Panc1 (cell line): Measurements from ENCODE around the gene CAVIN3. TPM values are rescaled to one million over a fixed set of nuclear protein-coding genes. Genes with fewer than 3 reads are reported as not detected.

Experiments
- ATAC-seq: fragments of 200-7000 bp; cut with Tn5 transposase; 2 replicates; pipeline ENCODE4 v1.9.1; 2020; ENCODE audit warnings: mild to moderate bottlenecking, moderate library complexity
- BruUV-seq: library from RNA; stranded (reverse); fragments of 400-500 nt; replicated peaks from 2 replicates; lab custom pipeline; 2021; lab: Mats Ljungman, UMichigan
- CTCF ChIA-PET: fragments of 300-600 bp; sonication (Branson Sonifier 250); formaldehyde crosslinking; loops from one replicate; lab custom pipeline; 2022; ENCODE audit warnings: antibody characterized with exemption; lab: Charles Lee
- POLR2A ChIA-PET: fragments of 300-600 bp; sonication (Branson Sonifier 250); formaldehyde crosslinking; loops from one replicate; lab custom pipeline; 2022; ENCODE audit warnings: antibody characterized with exemption; lab: Charles Lee
- DNase-seq: peaks from one replicate; pipeline ENCODE4 v3.0.0-alpha.2; 2010; ENCODE audit warnings: low read depth, low spot score
- H3K27ac ChIP-seq: 2 replicates; pipeline ENCODE4 v1.5.1; 2011; ENCODE audit warnings: mild to moderate bottlenecking, low read length, inconsistent platforms
- H3K27me3 ChIP-seq: fragments of 200-500 bp; sonication (Bioruptor generic); 2 replicates; pipeline ENCODE4 v1.6.0; 2014; ENCODE audit warnings: low read length, inconsistent platforms; ENCODE audit not compliant: control insufficient read depth, insufficient read depth
- H3K36me3 ChIP-seq: fragments of 200-500 bp; sonication (Bioruptor generic); 2 replicates; pipeline ENCODE4 v1.5.1; 2014; ENCODE audit warnings: inconsistent platforms, mild to moderate bottlenecking, low read length, moderate library complexity; ENCODE audit not compliant: control insufficient read depth, insufficient read depth
- H3K4me1 ChIP-seq: 2 replicates; pipeline ENCODE4 v1.5.1; 2011; ENCODE audit warnings: inconsistent platforms, mild to moderate bottlenecking, low read length, moderate library complexity; ENCODE audit not compliant: control insufficient read depth, insufficient read depth
- H3K4me3 ChIP-seq, 2 experiments: 2 replicates each; pipeline ENCODE4 v1.5.1; 2011 to 2012; ENCODE audit warnings: low read depth in 2 of 2, low read length in 2 of 2, mild to moderate bottlenecking in 2 of 2, inconsistent platforms in 1 of 2, moderate library complexity in 1 of 2
- H3K9me3 ChIP-seq: fragments of 200-500 bp; sonication (Bioruptor generic); 2 replicates; pipeline ENCODE4 v1.5.1; 2014; ENCODE audit warnings: low read depth, mild to moderate bottlenecking, inconsistent platforms, low read length, moderate library complexity; ENCODE audit not compliant: control insufficient read depth, insufficient read depth
- POLR2AphosphoS5 ChIP-seq: IDR thresholded peaks from 2 replicates; pipeline ENCODE4 v1.6.1; 2012; ENCODE audit warnings: mild to moderate bottlenecking, low read depth, low read length, moderate library complexity
- SIN3A ChIP-seq: IDR thresholded peaks from 2 replicates; pipeline ENCODE4 v1.6.1; 2012; ENCODE audit warnings: low read depth, mild to moderate bottlenecking, low read length, moderate library complexity, borderline replicate concordance; ENCODE audit not compliant: insufficient read depth
- TCF7L2 ChIP-seq: IDR thresholded peaks from 2 replicates; pipeline ENCODE4 v1.6.1; 2011; ENCODE audit warnings: mild to moderate bottlenecking, low read depth, low read length, inconsistent platforms
- in situ Hi-C: cut with HindIII; loops from 2 replicates; pipeline ENCODE4 v1.10.0; 2016; ENCODE audit warnings: low sequenced_read_pairs, low pct_unique_long_range_greater_than_20kb
- intact Hi-C: fragments of 100-400 bp; cut with micrococcal nuclease; formaldehyde crosslinking; loops from one replicate; pipeline ENCODE4 v1.10.0; 2022; ENCODE audit not compliant: unreplicated experiment
- total RNA-seq: library from RNA; stranded (reverse); gene quantifications from one replicate; pipeline ENCODE4 v1.2.1, GENCODE V29; 2021; ENCODE audit not compliant: unreplicated experiment
- TF ChIP-seq, protein P1 (sequence below): fragments of 450-650 bp; IDR thresholded peaks from 2 replicates; pipeline ENCODE4 v1.5.1; 2017; ENCODE audit warnings: mild to moderate bottlenecking
- TF ChIP-seq, protein P2 (sequence below), 2 experiments: IDR thresholded peaks; 2 replicates each; pipeline ENCODE4 v1.6.1; 2011 to 2012; ENCODE audit warnings: low read depth in 2 of 2, control low read depth in 1 of 2, low read length in 1 of 2, mild to moderate bottlenecking in 1 of 2, moderate library complexity in 1 of 2; ENCODE audit not compliant: insufficient read depth in 1 of 2

CAVIN3 gene
- total RNA-seq, 1 experiment from 2014 or later = 31.1 TPM

DNA sequence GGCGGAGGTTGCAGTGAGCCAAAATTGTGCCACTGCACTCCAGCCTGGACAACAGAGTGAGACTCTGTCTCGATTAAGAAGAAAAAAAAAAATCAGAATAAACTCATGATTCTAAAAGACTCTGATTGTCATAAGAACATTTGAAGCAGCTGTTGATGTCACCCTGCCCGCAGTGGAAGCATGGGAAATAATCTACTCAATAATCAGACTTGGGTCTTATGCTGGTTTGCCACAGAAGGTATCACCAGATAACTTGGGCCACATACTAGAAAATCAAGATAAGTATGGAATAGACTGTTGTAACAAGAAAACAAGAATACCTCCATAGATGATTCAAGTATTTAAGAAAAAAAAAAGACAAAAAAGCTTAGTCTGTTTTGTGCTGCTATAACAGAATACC, 8.2 kb downstream of the CAVIN3 start:
- Histone ChIP-seq H3K27me3 (peaks cover 35% of the 10 kb centered on the region), H3K4me3 (no peak overlapping the region), H3K27ac (no peak overlapping the region), H3K4me1 (no peaks in the 10 kb centered on the region), H3K9me3 (no peaks in the 10 kb centered on the region), H3K36me3 (no peaks in the 10 kb centered on the region)
- in situ Hi-C loops (no loop called here), intact Hi-C loops (loop anchor here (10.0 kb wide), 1 partner anchor 1687 kb away; no protein-coding TSS in a partner anchor)
- no TSS peak for BruUV-seq
- ChIA-PET CTCF (no interaction called here), POLR2A (no interaction called here)
- no peak for ATAC-seq
- no peak for TF ChIP-seq TCF7L2
- TF ChIP-seq SIN3A = no peak
- TF ChIP-seq, protein P1, sequence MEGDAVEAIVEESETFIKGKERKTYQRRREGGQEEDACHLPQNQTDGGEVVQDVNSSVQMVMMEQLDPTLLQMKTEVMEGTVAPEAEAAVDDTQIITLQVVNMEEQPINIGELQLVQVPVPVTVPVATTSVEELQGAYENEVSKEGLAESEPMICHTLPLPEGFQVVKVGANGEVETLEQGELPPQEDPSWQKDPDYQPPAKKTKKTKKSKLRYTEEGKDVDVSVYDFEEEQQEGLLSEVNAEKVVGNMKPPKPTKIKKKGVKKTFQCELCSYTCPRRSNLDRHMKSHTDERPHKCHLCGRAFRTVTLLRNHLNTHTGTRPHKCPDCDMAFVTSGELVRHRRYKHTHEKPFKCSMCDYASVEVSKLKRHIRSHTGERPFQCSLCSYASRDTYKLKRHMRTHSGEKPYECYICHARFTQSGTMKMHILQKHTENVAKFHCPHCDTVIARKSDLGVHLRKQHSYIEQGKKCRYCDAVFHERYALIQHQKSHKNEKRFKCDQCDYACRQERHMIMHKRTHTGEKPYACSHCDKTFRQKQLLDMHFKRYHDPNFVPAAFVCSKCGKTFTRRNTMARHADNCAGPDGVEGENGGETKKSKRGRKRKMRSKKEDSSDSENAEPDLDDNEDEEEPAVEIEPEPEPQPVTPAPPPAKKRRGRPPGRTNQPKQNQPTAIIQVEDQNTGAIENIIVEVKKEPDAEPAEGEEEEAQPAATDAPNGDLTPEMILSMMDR = no peak
- TF ChIP-seq POLR2AphosphoS5 = no peak
- TF ChIP-seq, protein P2, sequence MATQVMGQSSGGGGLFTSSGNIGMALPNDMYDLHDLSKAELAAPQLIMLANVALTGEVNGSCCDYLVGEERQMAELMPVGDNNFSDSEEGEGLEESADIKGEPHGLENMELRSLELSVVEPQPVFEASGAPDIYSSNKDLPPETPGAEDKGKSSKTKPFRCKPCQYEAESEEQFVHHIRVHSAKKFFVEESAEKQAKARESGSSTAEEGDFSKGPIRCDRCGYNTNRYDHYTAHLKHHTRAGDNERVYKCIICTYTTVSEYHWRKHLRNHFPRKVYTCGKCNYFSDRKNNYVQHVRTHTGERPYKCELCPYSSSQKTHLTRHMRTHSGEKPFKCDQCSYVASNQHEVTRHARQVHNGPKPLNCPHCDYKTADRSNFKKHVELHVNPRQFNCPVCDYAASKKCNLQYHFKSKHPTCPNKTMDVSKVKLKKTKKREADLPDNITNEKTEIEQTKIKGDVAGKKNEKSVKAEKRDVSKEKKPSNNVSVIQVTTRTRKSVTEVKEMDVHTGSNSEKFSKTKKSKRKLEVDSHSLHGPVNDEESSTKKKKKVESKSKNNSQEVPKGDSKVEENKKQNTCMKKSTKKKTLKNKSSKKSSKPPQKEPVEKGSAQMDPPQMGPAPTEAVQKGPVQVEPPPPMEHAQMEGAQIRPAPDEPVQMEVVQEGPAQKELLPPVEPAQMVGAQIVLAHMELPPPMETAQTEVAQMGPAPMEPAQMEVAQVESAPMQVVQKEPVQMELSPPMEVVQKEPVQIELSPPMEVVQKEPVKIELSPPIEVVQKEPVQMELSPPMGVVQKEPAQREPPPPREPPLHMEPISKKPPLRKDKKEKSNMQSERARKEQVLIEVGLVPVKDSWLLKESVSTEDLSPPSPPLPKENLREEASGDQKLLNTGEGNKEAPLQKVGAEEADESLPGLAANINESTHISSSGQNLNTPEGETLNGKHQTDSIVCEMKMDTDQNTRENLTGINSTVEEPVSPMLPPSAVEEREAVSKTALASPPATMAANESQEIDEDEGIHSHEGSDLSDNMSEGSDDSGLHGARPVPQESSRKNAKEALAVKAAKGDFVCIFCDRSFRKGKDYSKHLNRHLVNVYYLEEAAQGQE (IDR thresholded peaks at IDR 0.05; ENCODE audit: insufficient read depth in 1 of 2, low read depth in 2 of 2, low read length in 1 of 2) = no peak
- no peak for DNase-seq

DNA sequence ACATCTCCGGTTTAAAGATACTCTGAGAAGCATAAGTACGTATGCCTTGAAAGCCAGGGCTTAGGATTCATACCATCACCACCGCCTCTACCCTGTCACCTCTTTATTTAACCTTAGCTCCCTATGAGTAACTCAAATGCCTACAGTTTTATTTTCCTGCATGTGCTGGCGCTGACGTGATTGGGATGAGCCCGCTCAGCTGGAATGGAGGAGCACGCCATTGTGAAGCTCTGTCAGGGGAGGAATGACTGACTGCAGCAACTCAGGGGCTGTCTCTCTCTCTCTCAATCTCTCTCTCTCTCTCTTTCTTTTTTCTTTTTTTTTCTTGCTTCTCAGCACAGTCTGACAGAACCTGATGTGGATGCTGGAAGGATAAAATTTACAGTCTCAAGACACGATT, 12.4 kb downstream of the CAVIN3 start:
- DNase-seq = no peak

More for the DNA sequence above, 12.4 kb downstream of the CAVIN3 start:
- BruUV-seq = no TSS peak
- no peaks in the 10 kb centered on the region for H3K4me1 ChIP-seq
- H3K27ac ChIP-seq = no peak overlapping the region
- no peaks in the 10 kb centered on the region for H3K9me3 ChIP-seq
- peaks cover 38% of the 10 kb centered on the region for H3K27me3 ChIP-seq
- ChIA-PET CTCF (no interaction called here), POLR2A (no interaction called here)
- in situ Hi-C loops = no loop called here
- TF ChIP-seq, protein P2 (IDR thresholded peaks at IDR 0.05; ENCODE audit: insufficient read depth in 1 of 2, low read depth in 2 of 2, low read length in 1 of 2) = no peak
- no peak for TF ChIP-seq TCF7L2
- peak; percentile 48; the same call in 1 of the 2 replicates for ATAC-seq
- no peaks in the 10 kb centered on the region for H3K36me3 ChIP-seq
- no peak overlapping the region for H3K4me3 ChIP-seq
- intact Hi-C loops = no loop called here
